GM12872 (cell line): ENCODE measurements around the gene ITGB7.
A peak's percentile ranks its signal among the peaks of the same experiment; 100 is the strongest.

Experiments
- CTCF ChIP-seq: IDR thresholded peaks from 3 replicates; pipeline ENCODE4 v1.5.1; 2011; ENCODE audit warnings: low read depth, mild to moderate bottlenecking, low read length, moderate library complexity; ENCODE audit not compliant: insufficient read depth

Gene ITGB7

GRCh38 chr12:53214221-53214620 is 7.2 kb upstream of the ITGB7 start:
- TF ChIP-seq CTCF: no peak

GRCh38 chr12:53213348-53213747 is 6.3 kb upstream of the ITGB7 start:
- TF ChIP-seq CTCF: peak; percentile 98

GRCh38 chr12:53212931-53213330 is 5.9 kb upstream of the ITGB7 start:
- no peak for TF ChIP-seq CTCF

- TF ChIP-seq CTCF: peak; percentile 80
These were observed 4.7 kb upstream of the ITGB7 start for GRCh38 chr12:53211476-53212381.

GRCh38 chr12:53210843-53211242 is 3.8 kb upstream of the ITGB7 start:
- TF ChIP-seq CTCF: no peak

GRCh38 chr12:53208877-53209463 is 1.9 kb upstream of the ITGB7 start:
- TF ChIP-seq CTCF: no peak

GRCh38 chr12:53208435-53208834 is 1.4 kb upstream of the ITGB7 start:
- TF ChIP-seq CTCF: no peak
